GM12875 (cell line): ENCODE data around the gene MORC1.

Experiments
- H3K4me3 ChIP-seq: one replicate; pipeline ENCODE4 v1.5.1; 2011; ENCODE audit warnings: low read depth, low read length, control low read depth
- CTCF ChIP-seq: IDR thresholded peaks from 2 replicates; pipeline ENCODE4 v1.5.1; 2011; ENCODE audit warnings: low read depth, mild to moderate bottlenecking, control low read depth, inconsistent platforms, low read length, moderate library complexity, borderline replicate concordance; ENCODE audit not compliant: insufficient read depth

Gene MORC1

GRCh38 chr3:109059264-109059663 is 58.7 kb downstream of the MORC1 start:
- TF ChIP-seq CTCF: no peak
- H3K4me3 ChIP-seq: no peak overlapping the region

GRCh38 chr3:109057616-109058015 is 60.3 kb downstream of the MORC1 start:
- no peak for TF ChIP-seq CTCF

GRCh38 chr3:109057056-109057455 is 60.9 kb downstream of the MORC1 start:
- H3K4me3 ChIP-seq: no peak overlapping the region
- no peak for TF ChIP-seq CTCF

More at GRCh38 chr3:109057616-109058015, 60.3 kb downstream of the MORC1 start:
- no peak overlapping the region for H3K4me3 ChIP-seq

- no peak overlapping the region for H3K4me3 ChIP-seq
- peak; percentile 63 for TF ChIP-seq CTCF
Measured at GRCh38 chr3:109050591-109051167, 67.3 kb downstream of the MORC1 start.

- no peak overlapping the region for H3K4me3 ChIP-seq
- no peak for TF ChIP-seq CTCF
Measured at GRCh38 chr3:109047366-109047765, 70.6 kb downstream of the MORC1 start.

GRCh38 chr3:109045271-109046040 is 72.5 kb downstream of the MORC1 start:
- H3K4me3 ChIP-seq: no peak overlapping the region
- no peak for TF ChIP-seq CTCF

GRCh38 chr3:109035082-109035481 is 82.9 kb downstream of the MORC1 start:
- TF ChIP-seq CTCF: no peak
- no peak overlapping the region for H3K4me3 ChIP-seq
